PFSK-1 (cell line): ENCODE data around the gene ZC3H4.

Experiments
- FOXP2 ChIP-seq: optimal IDR thresholded peaks from 2 replicates; pipeline ENCODE3; 2011; ENCODE audit warnings: borderline replicate concordance, control low read depth, inconsistent platforms; ENCODE audit not compliant: insufficient read depth; ENCODE audit errors: extremely low read length, extremely low read depth
- POLR2AphosphoS5 ChIP-seq: IDR thresholded peaks from 2 replicates; pipeline ENCODE4 v1.6.1; 2012; ENCODE audit warnings: low read depth, mild to moderate bottlenecking, control low read depth, low read length, moderate library complexity
- SIN3A ChIP-seq: IDR thresholded peaks from 2 replicates; pipeline ENCODE4 v1.6.1; 2012; ENCODE audit warnings: mild to moderate bottlenecking, low read length, moderate library complexity, borderline replicate concordance; ENCODE audit not compliant: insufficient read depth
- TAF1 ChIP-seq: IDR thresholded peaks from 2 replicates; pipeline ENCODE4 v1.6.1; 2012; ENCODE audit warnings: low read length, control low read depth, borderline replicate concordance; ENCODE audit not compliant: insufficient read depth
- TF ChIP-seq, protein P1 (sequence below), 2 experiments: IDR thresholded peaks; 2 replicates each; pipeline versions ENCODE4 v1.6.1 to v1.8.0; 2011 to 2012; ENCODE audit warnings: low read depth in 2 of 2, low read length in 2 of 2, control low read depth in 1 of 2, inconsistent platforms in 1 of 2, mild to moderate bottlenecking in 1 of 2, moderate library complexity in 1 of 2; ENCODE audit not compliant: insufficient read depth in 1 of 2

ZC3H4 gene

DNA sequence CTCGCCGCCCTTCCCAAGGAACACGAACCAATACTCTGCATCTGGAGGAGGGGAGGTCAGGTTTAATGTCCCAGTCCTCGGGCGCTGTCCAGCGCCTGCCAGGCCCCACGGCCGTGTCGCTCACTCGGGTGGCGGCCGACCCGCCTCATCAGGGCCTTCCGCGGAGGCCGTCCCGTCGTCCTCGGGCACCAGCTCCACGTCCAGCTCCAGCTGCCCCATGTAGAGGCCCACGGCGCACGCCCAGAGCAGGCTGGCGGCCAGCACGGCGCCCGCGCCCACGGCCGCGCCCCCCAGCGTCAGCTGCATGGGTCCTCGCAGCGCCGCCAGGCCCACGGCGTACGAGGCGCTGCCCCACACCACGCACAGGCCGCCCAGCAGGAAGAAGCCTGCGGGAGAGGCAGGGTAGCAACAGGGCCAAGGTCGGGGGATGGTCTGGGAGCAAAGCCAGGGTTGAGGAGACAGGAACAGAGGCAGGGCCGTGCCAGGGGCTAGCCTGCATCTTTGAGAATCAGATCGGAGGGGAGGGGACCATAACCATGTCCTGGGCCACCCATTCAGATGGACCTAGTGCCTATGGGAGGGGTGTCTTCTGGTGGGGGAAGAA, 67.6 kb downstream of the ZC3H4 start:
- TF ChIP-seq, protein P1, sequence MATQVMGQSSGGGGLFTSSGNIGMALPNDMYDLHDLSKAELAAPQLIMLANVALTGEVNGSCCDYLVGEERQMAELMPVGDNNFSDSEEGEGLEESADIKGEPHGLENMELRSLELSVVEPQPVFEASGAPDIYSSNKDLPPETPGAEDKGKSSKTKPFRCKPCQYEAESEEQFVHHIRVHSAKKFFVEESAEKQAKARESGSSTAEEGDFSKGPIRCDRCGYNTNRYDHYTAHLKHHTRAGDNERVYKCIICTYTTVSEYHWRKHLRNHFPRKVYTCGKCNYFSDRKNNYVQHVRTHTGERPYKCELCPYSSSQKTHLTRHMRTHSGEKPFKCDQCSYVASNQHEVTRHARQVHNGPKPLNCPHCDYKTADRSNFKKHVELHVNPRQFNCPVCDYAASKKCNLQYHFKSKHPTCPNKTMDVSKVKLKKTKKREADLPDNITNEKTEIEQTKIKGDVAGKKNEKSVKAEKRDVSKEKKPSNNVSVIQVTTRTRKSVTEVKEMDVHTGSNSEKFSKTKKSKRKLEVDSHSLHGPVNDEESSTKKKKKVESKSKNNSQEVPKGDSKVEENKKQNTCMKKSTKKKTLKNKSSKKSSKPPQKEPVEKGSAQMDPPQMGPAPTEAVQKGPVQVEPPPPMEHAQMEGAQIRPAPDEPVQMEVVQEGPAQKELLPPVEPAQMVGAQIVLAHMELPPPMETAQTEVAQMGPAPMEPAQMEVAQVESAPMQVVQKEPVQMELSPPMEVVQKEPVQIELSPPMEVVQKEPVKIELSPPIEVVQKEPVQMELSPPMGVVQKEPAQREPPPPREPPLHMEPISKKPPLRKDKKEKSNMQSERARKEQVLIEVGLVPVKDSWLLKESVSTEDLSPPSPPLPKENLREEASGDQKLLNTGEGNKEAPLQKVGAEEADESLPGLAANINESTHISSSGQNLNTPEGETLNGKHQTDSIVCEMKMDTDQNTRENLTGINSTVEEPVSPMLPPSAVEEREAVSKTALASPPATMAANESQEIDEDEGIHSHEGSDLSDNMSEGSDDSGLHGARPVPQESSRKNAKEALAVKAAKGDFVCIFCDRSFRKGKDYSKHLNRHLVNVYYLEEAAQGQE (IDR thresholded peaks at IDR 0.05; ENCODE audit: insufficient read depth in 1 of 2, low read depth in 2 of 2, low read length in 2 of 2): peak in 1 of 2 experiments; percentile 68; a peak in 2 of 4 replicates
- TF ChIP-seq TAF1: no peak

DNA sequence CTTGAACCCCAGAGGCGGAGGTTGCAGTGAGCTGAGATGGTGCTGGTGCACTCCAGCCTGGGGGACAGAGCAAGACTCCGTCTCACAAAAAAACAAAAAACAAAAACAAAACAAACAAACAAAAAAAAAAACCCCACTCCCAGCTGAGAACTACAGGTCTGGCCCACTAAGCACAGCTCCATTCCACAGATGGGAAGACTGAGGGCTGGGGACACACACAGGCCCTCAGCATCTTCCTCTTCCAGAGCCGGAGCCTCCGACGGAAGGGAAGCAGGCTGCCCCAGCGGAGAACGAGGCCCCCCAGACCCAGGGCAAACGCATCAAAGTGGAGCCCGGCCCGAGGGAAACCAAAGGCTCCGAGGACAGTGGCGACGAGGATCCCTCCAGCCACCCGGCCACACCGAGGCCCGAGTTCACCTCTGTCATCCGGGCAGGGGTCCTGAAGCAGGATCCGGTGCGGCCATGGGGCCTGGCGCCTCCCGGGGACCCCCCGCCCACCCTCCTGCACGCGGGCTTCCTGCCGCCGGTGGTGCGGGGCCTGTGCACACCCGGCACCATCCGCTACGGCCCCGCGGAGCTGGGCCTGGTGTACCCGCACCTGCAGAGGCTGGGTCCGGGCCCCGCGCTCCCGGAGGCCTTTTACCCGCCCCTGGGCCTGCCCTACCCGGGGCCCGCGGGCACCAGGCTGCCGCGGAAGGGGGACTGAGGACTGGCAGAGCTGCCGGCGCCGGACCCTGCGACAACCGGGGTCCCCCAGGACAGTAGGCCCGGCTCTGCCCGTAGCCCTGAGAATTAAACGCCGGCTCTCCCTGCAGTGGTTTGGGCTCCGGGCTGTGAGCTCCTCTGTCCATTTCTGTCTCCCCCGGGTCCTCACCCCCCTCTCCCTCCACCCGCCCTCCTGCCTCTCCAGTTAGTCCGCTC, 68.4 kb downstream of the ZC3H4 start:
- no peak for TF ChIP-seq SIN3A
- TF ChIP-seq TAF1: no peak
- no peak for TF ChIP-seq POLR2AphosphoS5
- TF ChIP-seq, protein P1 (IDR thresholded peaks at IDR 0.05; ENCODE audit: insufficient read depth in 1 of 2, low read depth in 2 of 2, low read length in 2 of 2): no peak
- no peak for TF ChIP-seq FOXP2

DNA sequence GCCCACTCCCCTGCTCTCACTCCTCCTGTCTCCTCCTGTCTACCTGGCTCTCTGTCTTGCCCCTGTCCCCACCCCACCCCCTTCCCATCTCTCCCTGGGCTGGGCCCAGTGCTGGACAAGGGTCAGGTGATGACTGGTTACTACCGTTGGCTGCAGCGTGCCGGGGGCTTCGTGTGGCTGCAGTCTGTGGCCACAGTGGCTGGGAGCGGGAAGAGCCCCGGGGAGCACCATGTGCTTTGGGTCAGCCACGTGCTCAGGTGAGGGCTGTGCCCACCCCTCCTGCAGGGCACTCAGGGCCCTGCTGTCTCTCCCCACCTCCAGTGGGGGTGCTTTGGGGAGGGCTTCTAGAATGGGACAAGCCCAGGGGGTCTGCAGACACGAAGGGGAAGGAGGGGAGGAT, 72.7 kb downstream of the ZC3H4 start:
- TF ChIP-seq POLR2AphosphoS5 (no peak), FOXP2 (no peak), SIN3A (no peak), TAF1 (no peak)
- TF ChIP-seq, protein P1 (IDR thresholded peaks at IDR 0.05; ENCODE audit: insufficient read depth in 1 of 2, low read depth in 2 of 2, low read length in 2 of 2): no peak

DNA sequence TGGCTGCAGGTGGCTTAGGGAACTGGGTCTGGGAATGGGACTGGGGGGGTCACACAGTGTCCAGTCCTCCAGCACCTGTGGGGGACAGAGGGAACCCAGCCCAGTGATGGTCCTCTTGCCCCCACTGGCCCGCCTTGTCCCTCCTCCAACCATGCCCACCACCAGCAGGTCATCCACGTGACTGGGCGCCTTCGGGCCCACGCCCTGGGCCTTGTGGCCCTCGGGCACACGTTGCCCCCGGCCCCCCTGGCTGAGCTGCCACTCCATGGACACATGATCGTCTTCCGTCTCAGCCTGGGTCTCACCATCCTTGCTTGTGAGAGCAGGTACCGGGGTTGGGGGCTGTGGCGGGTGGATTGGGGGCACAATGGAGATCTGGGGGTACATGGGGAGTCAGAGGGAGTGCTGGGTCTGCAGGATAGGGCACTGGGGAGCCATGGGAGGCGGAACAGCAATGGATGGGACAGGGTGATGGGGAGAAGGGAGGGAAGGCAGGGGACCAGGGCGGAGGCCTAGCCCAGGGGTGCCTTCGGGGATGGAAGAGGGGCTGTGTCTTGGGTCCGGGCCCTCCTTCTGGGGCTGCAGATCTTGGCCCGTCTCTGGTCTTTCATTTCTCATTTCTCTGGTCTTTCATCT, 74.2 kb downstream of the ZC3H4 start:
- no peak for TF ChIP-seq TAF1
- no peak for TF ChIP-seq FOXP2
- no peak for TF ChIP-seq POLR2AphosphoS5
- no peak for TF ChIP-seq SIN3A
- TF ChIP-seq, protein P1 (IDR thresholded peaks at IDR 0.05; ENCODE audit: insufficient read depth in 1 of 2, low read depth in 2 of 2, low read length in 2 of 2): no peak
